NCI-H1930 (cell line): Measurements from ENCODE around the gene FRMD4A.

Experiments
- DNase-seq, 2 experiments: peaks; one replicate each; lab custom pipeline; 2025; lab: John Stamatoyannopoulos, UW

The FRMD4A gene

DNA sequence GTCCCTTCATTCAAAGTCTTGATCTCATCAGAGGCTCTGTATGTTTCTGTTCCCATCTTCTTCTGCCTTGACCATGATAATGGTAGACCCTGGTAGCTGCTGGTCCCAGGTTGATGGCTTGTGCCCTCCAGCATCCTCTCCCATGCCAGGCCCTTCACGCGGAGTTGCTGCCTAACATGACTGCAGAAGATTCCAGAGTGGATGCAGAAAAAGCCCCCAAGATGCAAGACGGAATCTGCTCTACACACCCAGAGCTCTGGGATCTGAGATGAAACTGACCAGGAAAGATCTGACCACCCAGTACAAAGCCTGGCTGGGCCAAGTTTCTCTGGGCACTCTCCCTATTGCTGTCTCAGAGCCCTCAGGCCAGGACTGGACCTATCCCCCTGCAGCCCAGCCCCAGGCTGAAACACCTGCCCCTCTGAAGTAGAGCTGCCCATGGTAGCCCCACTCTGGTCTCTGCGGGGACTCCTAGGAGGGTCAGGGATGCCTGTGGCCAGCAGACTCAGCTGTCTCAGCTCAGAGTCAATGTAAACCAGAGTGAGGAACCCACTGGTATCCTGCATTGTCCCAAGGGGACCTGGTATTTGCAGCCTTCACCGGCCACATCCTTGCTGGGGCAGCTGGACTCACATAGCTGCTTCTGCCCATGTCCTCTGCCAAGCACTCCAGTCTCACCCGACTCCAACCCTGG lies 9.5 kb upstream of the FRMD4A start:
- no peak for DNase-seq

DNA sequence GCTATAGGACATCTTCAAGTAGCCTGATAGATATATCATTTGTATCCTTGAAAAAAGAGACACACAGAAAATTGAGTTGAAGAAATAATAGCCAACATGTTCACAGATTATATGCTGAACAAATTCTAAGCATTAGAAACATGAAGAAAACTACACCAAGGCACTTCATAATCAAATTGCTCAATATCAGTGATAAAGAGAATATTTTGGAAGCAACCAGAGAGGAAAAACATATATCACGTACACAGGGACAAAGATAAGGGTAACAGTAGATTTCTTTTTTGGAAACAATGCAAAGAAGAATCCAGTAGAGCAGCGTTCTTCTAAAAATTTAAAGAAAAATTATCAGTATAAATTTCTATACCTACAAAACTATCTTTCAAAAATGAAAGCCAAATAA lies 6.0 kb upstream of the FRMD4A start:
- DNase-seq, result no peak

GRCh38 chr10:14334771-14335170 lies 4.0 kb upstream of the FRMD4A start:
- no peak for DNase-seq

DNA sequence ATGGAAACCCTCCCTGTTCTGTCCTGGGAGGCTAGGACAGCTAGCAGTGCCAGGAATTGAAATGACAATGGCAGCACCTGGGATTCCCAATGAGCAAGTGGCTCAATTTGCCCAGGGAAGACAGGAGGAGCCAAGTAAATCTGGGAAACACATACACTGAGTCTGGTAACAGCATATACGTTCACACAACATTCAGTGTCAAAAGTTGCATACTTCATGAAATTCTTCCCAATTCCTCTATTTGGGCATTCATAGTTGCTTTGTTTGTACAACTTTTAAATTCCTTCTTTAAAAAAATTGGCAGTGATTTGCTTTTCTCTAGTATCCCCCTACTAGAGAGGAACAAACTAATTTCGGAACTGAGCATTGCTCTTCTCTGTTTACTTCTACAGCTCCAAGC lies 2.9 kb upstream of the FRMD4A start:
- no peak for DNase-seq

- no peak for DNase-seq
These were observed 2.2 kb upstream of the FRMD4A start for GRCh38 chr10:14332903-14333302.

DNA sequence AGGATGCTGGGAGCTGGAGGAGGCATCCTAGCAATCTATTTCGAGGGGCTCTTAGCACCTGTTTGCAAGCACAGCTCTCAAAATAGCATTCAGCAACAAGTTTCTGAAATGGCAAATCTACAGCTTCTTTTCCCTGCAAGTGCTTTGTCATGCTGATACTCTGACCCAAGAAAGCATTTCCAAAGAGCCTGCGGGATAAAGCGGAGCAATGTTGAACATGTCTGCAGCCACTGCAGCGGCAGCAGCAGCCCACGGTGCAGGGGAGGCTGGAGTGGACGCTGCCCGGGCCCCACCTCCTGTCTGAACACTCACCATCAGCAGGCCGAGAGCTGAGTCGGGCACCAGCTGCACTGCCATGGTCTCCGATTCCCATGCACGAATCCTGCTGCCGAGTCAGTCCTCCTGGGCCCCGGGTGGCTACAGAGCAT lies 964 bp downstream of the FRMD4A start:
- DNase-seq, result no peak

GRCh38 chr10:14328881-14329672 lies 1.6 kb downstream of the FRMD4A start:
- no peak for DNase-seq

DNA sequence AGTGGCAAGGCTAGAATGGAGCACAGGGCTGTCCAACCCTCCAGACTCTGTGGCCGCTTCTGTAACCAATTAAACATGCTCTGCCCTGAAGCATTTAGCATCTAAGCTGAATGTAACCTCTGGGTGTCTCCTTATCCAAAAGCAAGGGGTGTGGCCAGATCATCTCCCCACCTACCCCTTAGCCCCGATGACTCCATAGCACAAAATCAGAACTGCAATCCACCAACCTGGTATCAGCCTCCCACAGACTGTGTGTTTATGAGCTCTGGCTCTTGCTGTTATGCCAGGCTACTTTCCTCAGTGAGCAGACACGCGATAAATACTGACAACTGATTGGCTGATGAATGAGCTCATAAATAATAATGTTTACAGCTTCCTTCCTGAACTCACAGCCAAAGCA lies 3.2 kb downstream of the FRMD4A start:
- DNase-seq, result no peak

DNA sequence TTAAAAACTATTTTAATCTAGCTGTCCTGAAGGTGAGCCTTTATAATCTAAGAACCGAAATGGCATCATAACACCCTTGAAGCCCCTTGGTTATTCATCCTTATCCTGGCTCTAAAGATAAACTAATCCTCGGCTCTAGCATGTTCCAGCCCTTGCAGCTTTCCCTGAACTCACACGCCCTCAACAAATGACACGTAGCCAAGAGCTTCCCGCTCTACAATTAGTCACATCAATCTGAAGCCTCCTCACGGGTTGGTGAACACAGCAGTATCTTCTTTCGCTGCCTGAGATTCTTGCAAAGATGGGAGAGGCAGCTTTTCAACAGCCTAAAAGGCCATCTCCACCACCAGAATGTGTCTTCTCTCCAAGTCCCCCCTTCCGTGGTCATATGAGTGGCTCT lies 4.1 kb downstream of the FRMD4A start:
- no peak for DNase-seq

GRCh38 chr10:14325325-14325955 lies 5.3 kb downstream of the FRMD4A start:
- DNase-seq, result no peak

DNA sequence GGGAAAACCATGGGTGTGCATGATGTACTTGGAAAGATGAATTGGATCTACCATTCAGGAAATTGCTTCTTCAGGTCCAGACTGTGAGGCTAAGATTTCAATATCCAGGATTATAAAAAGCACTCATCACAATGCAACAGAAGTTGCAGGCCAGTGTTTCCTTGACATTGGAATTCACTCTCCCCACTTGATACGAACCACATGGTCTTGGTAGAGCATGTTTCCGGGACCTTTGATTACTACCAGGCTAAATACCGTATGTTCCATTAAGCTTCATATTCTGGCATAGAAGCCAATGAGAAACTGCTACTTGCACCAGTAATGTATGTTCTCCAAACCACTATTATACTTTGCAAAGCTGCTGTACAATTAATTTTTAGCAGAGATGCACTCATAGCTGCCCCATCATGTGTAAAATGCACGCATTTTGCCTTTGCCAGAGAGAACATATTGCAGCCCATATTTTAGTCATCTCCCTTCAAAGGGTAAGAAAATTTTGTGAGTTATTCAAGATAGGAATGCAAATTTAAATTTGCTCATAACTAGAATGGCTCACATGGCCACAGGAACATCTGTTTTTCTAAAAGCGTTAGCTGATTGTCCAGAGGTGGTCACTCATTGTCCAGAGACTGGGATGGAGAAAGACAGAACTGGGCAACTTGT lies 8.1 kb downstream of the FRMD4A start:
- no peak for DNase-seq

DNA sequence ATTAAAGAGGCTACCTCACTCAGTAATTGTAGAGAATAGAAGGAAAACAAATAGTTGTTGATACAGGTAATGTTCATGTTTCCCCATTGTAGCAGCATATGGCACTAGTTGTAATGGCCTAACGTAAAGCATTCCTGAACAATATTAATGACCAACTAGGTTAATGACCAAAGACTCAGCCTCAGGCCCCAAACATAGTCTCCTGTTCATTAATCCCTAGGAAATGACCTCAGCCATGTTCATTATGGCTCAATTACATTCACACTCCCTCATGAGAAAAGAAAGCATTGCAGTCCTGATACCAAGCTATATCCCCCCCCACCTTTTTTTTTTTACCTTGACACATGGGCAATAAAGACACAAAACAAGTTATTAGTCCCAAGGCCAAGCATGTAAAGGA lies 12.7 kb downstream of the FRMD4A start:
- no peak for DNase-seq

- no peak for DNase-seq
These were observed 18.7 kb downstream of the FRMD4A start for GRCh38 chr10:14312014-14312413.

DNA sequence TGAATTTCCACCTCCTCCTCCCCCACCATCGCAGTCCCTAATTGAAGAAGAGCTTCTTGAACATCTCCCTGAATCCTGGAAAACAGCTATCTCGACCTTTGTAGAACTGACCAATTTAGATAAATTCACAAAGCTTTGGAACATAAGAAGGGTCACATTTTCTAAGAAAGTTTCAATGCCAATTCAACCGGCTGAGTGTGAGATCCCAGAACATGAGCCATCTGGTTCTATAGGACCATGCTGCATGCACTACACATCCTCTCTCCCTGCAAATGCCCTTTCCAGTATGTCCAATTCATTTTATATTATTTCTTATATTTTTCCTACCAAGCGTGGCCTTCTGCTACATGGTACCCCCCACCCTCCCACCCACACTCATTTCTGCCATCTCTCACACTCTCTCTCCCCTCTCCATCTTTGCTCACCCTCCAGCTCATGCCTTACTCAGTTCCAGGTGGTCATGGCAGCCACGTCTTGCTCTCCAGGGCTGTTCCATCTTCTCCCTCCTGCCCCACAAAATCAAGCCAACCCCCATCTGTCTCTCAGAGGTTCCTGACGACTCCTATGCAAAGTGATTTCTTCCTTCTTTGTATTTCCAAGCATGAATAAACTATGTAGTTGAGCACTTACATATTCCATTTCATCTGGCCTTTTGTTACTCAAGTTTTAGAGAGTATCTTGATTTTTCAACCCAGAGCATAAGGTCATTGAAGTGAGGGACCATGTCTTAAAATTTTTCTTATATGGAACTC lies 19.3 kb downstream of the FRMD4A start:
- DNase-seq, result no peak

- no peak for DNase-seq
These were observed 21.1 kb downstream of the FRMD4A start for GRCh38 chr10:14309593-14309992.

DNA sequence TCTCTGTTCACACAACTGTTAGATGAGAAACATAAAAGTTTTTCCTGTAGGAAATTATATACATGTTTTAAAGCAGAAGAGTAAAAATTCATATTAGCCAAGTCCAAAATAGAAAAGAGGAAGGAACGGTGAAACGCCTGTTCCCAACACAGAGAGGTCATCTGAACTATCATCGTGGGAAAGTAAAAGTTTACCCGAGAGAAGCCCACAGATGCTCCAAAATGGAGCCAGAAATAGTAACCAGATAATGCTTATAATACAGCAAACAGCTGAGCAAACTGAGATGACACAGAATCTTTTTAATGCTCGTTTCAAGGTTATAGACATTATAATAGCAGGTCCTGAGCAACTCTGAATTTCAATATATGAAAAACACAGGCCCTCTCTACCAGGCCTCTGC lies 24.5 kb downstream of the FRMD4A start:
- no peak for DNase-seq

DNA sequence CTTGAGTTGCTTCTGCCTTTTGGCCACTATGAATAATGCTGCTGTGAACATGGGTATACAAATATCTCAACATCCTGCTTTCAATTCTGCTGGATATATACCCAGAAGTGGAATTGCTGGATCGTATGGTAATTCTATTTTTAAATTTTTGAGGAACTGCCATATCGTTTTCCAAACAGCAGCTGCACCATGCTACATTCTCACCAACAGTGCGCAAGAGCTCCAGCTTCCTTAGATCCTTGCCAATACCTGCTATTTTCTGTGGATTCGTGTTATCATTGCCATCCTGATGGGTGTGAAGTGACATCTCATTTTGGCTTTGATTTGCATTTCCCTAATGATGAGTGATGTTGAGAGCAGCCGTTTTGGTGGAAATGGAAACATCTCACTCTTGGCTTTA lies 26.7 kb downstream of the FRMD4A start:
- DNase-seq, result no peak

DNA sequence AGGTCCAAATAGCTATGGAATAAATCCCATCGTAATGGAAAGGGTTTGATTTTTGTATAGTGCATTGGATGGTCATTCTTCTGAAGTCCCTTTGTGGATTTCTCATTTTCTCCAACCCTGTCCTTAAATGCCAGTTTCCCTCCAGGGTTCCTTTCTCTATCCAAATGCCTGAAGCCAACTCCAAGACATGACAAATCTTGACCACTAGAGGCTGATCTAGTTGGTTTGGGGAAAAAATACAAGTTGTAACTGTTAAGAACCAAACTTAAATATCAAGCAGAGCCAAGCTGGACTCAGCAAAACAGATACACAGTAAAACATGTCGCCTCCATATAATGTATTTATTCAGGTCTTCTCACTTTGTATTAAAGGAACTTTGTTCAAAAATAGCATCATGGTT lies 28.7 kb downstream of the FRMD4A start:
- DNase-seq, result no peak

GRCh38 chr10:14299556-14299955 lies 31.2 kb downstream of the FRMD4A start:
- DNase-seq, result no peak

GRCh38 chr10:14296065-14296709 lies 34.5 kb downstream of the FRMD4A start:
- no peak for DNase-seq

- no peak for DNase-seq
These were observed 36.2 kb downstream of the FRMD4A start for GRCh38 chr10:14294347-14295059.
